Measurements from ENCODE around the gene CATSPER3. TPM values are rescaled to one million over a fixed set of nuclear protein-coding genes. Genes with fewer than 3 reads are reported as not detected.

CATSPER3 gene
- total and polyA plus RNA-seq, 9 donors, result 0.36 to 0.85 (median 0.57) TPM

GRCh38 chr5:135012033-135012588 is 44.4 kb downstream of the CATSPER3 start:
- WGBS, 3 donors, result 82 to 90% (median 88%) methylated on average over 2 of the region's 2 CpGs
- H3K4me1 ChIP-seq (ENCODE audit: insufficient read depth), result no peaks in the 10 kb centered on the region
- no peak overlapping the region for H3K27ac ChIP-seq
- no peak for TF ChIP-seq CTCF (IDR thresholded peaks at IDR 0.05)
- TF ChIP-seq POLR2A (IDR thresholded peaks at IDR 0.05), result no peak
- no peak for TF ChIP-seq EP300 (IDR thresholded peaks at IDR 0.05)
- H3K4me3 ChIP-seq, result no peak overlapping the region
- intact Hi-C loops (cut with DNase I), result no loop called here
- peak in 1 of 5 donors; percentile 13 for DNase-seq
- H3K27me3 ChIP-seq, result no peaks in the 10 kb centered on the region
- H3K9me3 ChIP-seq, result no peaks in the 10 kb centered on the region
- H3K36me3 ChIP-seq, result no peaks in the 10 kb centered on the region

- Histone ChIP-seq H3K27ac (no peak overlapping the region), H3K9me3 (no peaks in the 10 kb centered on the region), H3K4me3 (no peak overlapping the region), H3K36me3 (no peaks in the 10 kb centered on the region), H3K4me1 (ENCODE audit: insufficient read depth) (no peaks in the 10 kb centered on the region), H3K27me3 (no peaks in the 10 kb centered on the region)
- intact Hi-C loops (cut with DNase I), result no loop called here
- DNase-seq, result peak in 1 of 5 donors; percentile 21
- TF ChIP-seq CTCF (IDR thresholded peaks at IDR 0.05), result no peak
- TF ChIP-seq POLR2A (IDR thresholded peaks at IDR 0.05), result no peak
- TF ChIP-seq EP300 (IDR thresholded peaks at IDR 0.05), result no peak
- WGBS, 3 donors, result 69 to 78% (median 75%) methylated on average over 5 of the region's 5 CpGs
Observed at GRCh38 chr5:135012951-135013391, 45.3 kb downstream of the CATSPER3 start.

- Histone ChIP-seq H3K27me3 (no peaks in the 10 kb centered on the region), H3K9me3 (no peaks in the 10 kb centered on the region), H3K27ac (no peak overlapping the region), H3K4me1 (ENCODE audit: insufficient read depth) (no peaks in the 10 kb centered on the region), H3K36me3 (no peaks in the 10 kb centered on the region), H3K4me3 (no peak overlapping the region)
- intact Hi-C loops (cut with DNase I), result no loop called here
- peak in 1 of 5 donors; percentile 5 for DNase-seq
- TF ChIP-seq POLR2A (IDR thresholded peaks at IDR 0.05), result no peak
- no peak for TF ChIP-seq EP300 (IDR thresholded peaks at IDR 0.05)
- no peak for TF ChIP-seq CTCF (IDR thresholded peaks at IDR 0.05)
- 91 to 94% (median 92%) methylated on average over 7 of the region's 7 CpGs for WGBS, 3 donors
Observed at GRCh38 chr5:135013445-135013844, 45.7 kb downstream of the CATSPER3 start.

GRCh38 chr5:135013947-135014570 is 46.4 kb downstream of the CATSPER3 start:
- no peak overlapping the region for H3K4me3 ChIP-seq
- intact Hi-C loops (cut with DNase I), result no loop called here
- H3K27me3 ChIP-seq, result no peaks in the 10 kb centered on the region
- no peak for TF ChIP-seq POLR2A (IDR thresholded peaks at IDR 0.05)
- no peak for TF ChIP-seq EP300 (IDR thresholded peaks at IDR 0.05)
- TF ChIP-seq CTCF (IDR thresholded peaks at IDR 0.05), result no peak
- H3K9me3 ChIP-seq, result no peaks in the 10 kb centered on the region
- peak in 1 of 5 donors; percentile 7 for DNase-seq
- no peak overlapping the region for H3K27ac ChIP-seq
- no peaks in the 10 kb centered on the region for H3K36me3 ChIP-seq
- 33 to 38% (median 34%) methylated on average over 10 of the region's 10 CpGs for WGBS, 3 donors
- H3K4me1 ChIP-seq (ENCODE audit: insufficient read depth), result no peaks in the 10 kb centered on the region

All from ovary (tissue), 9 donors.